Activated CD8-positive, alpha-beta memory T cell treated with anti-CD3 and anti-CD28 coated beads, Interleukin-2, amount 50 U/mL, for 1 hour (primary cell): ENCODE data around the gene MBD3L1.

ENCODE experiments used
- DNase-seq: peaks from one replicate; pipeline ENCODE4 v3.0.0-alpha.2; 2020; ENCODE audit errors: extremely low read depth

Gene MBD3L1

DNA sequence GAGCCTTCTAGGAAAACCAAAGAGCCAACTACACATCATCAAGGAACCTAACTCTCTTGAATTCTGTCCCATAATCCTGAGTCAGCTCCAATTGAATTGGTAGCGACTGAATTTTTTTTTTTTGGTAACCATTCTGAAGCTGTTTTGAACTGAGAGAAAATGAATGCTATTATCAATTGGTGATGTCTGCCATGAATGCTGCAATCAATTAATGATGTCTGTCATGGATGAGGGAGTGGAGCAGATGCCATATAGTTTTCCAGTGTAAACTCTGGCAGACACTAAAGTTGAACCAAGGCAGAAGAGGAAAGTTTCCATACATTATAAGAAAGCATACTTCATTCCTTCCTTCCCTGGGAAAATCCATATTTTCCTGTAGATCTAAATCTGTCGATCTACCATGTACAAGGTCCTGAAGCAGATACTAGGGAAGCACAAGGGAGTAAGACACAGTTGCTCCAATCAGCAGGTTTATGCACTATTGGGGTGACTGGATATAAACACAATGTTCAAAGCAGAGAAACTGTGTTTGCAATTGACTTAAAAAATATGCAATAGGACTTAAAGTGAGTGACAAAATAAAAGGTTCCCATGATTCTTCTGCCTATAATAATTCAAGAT, 48.8 kb downstream of the MBD3L1 start:
- DNase-seq: no peak

DNA sequence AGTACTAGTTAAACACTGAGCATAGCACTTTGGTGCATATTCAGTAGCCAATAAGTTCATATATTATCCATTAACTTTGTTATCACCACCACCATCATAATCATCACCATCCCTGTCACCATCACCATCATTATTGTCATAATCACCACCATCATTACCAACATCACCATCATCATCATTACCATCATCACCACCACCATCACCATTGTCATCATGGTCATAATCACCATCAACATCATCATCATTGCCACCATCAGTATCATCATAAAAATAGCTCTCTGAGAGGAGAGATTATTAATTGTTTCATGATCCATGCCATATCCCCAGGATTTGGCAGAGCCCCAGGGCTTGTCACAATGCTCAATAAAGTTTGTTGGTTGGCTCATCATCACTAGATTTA, 49.3 kb downstream of the MBD3L1 start:
- no peak for DNase-seq

DNA sequence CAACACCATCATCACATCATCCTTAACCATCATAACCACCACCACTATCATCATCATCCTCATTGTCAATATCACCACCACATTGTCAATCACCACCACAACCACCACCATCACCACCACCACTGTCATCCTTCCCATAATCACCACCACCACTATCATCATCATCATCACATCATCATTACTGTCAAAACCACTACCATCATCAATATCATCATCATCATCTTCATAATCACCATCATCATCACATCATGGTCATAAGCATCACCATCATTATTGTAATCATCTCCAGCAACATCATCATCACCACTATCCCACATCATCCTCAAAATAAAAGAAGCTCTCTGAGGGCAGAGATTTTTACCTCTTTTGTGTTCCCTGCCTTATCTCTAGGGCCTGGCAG, 52.2 kb downstream of the MBD3L1 start:
- DNase-seq: no peak

DNA sequence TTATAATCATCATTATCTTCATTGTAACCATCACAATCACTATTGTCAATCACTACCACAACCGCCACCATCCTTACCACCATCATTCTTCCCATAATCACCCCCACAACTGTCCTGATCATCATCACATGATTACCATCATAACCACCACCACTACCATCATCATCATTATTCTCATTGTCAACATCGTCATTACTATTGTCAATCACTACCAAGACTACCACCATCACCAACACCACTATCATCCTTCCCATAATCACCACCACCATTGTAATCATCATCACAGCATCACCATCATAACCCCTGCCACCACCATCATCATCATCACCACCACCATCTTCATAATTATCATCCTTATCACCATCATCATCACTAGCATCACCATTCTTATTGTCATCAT, 55.2 kb downstream of the MBD3L1 start:
- no peak for DNase-seq

DNA sequence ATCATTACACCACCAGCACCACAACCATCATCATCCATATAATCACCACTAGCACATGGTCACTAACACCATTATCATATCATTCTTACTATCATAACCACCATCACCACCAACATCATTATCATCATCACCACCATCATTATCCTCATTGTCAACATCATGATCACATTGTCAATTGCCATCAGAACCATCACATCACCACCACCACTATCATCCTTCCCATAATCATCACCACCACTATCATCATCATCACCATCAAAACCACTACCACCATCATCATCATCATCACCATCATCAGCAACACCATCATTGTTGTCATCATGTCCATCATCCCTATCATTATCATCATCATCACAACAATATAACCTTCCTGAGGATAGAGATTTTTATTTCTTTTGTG, 58.1 kb downstream of the MBD3L1 start:
- DNase-seq: no peak
